Thyroid gland (tissue), 4 donors: Measurements from ENCODE around the gene PRR33. TPM values are rescaled to one million over a fixed set of nuclear protein-coding genes. Genes with fewer than 3 reads are reported as not detected.

ENCODE experiments used
- DNase-seq, 2 donors: peaks; one replicate each; pipeline ENCODE4 v3.0.0-alpha.2; 2019
- H3K27ac ChIP-seq, 3 donors: fragments of 200-600 bp; sonication (generic); 1 replicate in 2 of 3; 2 replicates in 1 of 3; pipeline ENCODE4 v1.5.1; 2016 to 2019; ENCODE audit warnings: mild to moderate bottlenecking in 1 of 3, moderate library complexity in 1 of 3
- H3K27me3 ChIP-seq: fragments of 200-600 bp; sonication (generic); one replicate; pipeline ENCODE4 v1.5.1; 2019
- H3K36me3 ChIP-seq, 2 donors: fragments of 200-600 bp; sonication (generic); one replicate each; pipeline ENCODE4 v1.5.1; 2016 to 2019
- H3K4me1 ChIP-seq, 2 donors: fragments of 200-600 bp; sonication (generic); one replicate each; pipeline ENCODE4 v1.5.1; 2017 to 2019
- H3K4me3 ChIP-seq, 3 donors: fragments of 200-600 bp; sonication (generic); replicated peaks in 1 of 3; 1 replicate in 2 of 3; 2 replicates in 1 of 3; pipeline ENCODE4 v1.5.1; 2016; ENCODE audit warnings: mild to moderate bottlenecking in 1 of 3
- H3K9me3 ChIP-seq: fragments of 200-600 bp; sonication (generic); one replicate; pipeline ENCODE4 v1.5.1; 2017
- CTCF ChIP-seq, 6 experiments: fragments of 200-600 bp in 3 of 6; fragments of 450-650 bp in 3 of 6; sonication (generic) in 3 of 6; IDR thresholded peaks; one replicate each; pipeline ENCODE4 v1.5.1; 2016 to 2019; ENCODE audit warnings: antibody characterized with exemption in 6 of 6, mild to moderate bottlenecking in 2 of 6, inconsistent platforms in 1 of 6, moderate library complexity in 1 of 6
- POLR2A ChIP-seq, 2 donors: fragments of 450-650 bp; IDR thresholded peaks; one replicate each; pipeline ENCODE4 v1.6.1; 2017; ENCODE audit warnings: antibody characterized with exemption in 2 of 2, mild to moderate bottlenecking in 2 of 2, moderate library complexity in 1 of 2
- WGBS, 2 donors: methylation state at CpG; one replicate each; pipeline ENCODE4 v1.1.5; 2017; 5-methylcytosine and 5-hydroxymethylcytosine counted together
- intact Hi-C: fragments of 100-400 bp; cut with DNase I; formaldehyde crosslinking; loops from one replicate; pipeline ENCODE4 v1.15.1; 2023
- total RNA-seq, 4 donors: library from RNA; depleted of rRNA; stranded (reverse); fragments of >200 nt; gene quantifications; one replicate each; pipeline ENCODE4 v1.2.3, GENCODE V29; 2016

The PRR33 gene
- total RNA-seq, 4 donors from 2014 or later, result not detected

- intact Hi-C loops, result no loop called here
- Histone ChIP-seq H3K27ac (no peak overlapping the region), H3K4me3 (no peak overlapping the region), H3K36me3 (no peaks in the 10 kb centered on the region), H3K9me3 (no peaks in the 10 kb centered on the region), H3K27me3 (no peaks in the 10 kb centered on the region), H3K4me1 (no peaks in the 10 kb centered on the region)
- WGBS, 2 donors, result 76 to 77% methylated on average over 17 to 19 of the region's 34 CpGs
- TF ChIP-seq POLR2A (IDR thresholded peaks at IDR 0.05) (no peak), CTCF (IDR thresholded peaks at IDR 0.05) (no peak)
- DNase-seq, result no peak
Measured at GRCh38 chr11:1917523-1918435, 26.1 kb upstream of the PRR33 start.

- Histone ChIP-seq H3K27me3 (no peaks in the 10 kb centered on the region), H3K4me3 (no peak overlapping the region), H3K27ac (no peak overlapping the region), H3K9me3 (no peaks in the 10 kb centered on the region), H3K36me3 (no peaks in the 10 kb centered on the region), H3K4me1 (no peaks in the 10 kb centered on the region)
- DNase-seq, result no peak
- 71 to 80% methylated on average over 4 to 8 of the region's 8 CpGs for whole genome bisulfite sequencing, 2 donors
- intact Hi-C loops, result loop anchor here (1.0 kb wide), 1 partner anchor 24 kb away; no protein-coding TSS in a partner anchor
- TF ChIP-seq CTCF (IDR thresholded peaks at IDR 0.05) (no peak), POLR2A (IDR thresholded peaks at IDR 0.05) (no peak)
Measured at GRCh38 chr11:1916986-1917522, 25.4 kb upstream of the PRR33 start.

GRCh38 chr11:1916132-1916985 is 24.7 kb upstream of the PRR33 start:
- no peak overlapping the region for H3K4me3 ChIP-seq
- WGBS, 2 donors, result 73 to 82% methylated on average over 6 to 8 of the region's 14 CpGs
- intact Hi-C loops, result loop anchor here (1.0 kb wide), 1 partner anchor 23 kb away; no protein-coding TSS in a partner anchor
- H3K27me3 ChIP-seq, result no peaks in the 10 kb centered on the region
- no peak overlapping the region for H3K27ac ChIP-seq
- no peak for DNase-seq
- no peaks in the 10 kb centered on the region for H3K4me1 ChIP-seq
- no peaks in the 10 kb centered on the region for H3K36me3 ChIP-seq
- TF ChIP-seq CTCF (IDR thresholded peaks at IDR 0.05) (no peak), POLR2A (IDR thresholded peaks at IDR 0.05) (no peak)
- H3K9me3 ChIP-seq, result no peaks in the 10 kb centered on the region

GRCh38 chr11:1915795-1916131 is 24.1 kb upstream of the PRR33 start:
- H3K27ac ChIP-seq, result no peak overlapping the region
- no peaks in the 10 kb centered on the region for H3K9me3 ChIP-seq
- no peak overlapping the region for H3K4me3 ChIP-seq
- TF ChIP-seq POLR2A (IDR thresholded peaks at IDR 0.05), result no peak
- no peak for TF ChIP-seq CTCF (IDR thresholded peaks at IDR 0.05)
- no peaks in the 10 kb centered on the region for H3K36me3 ChIP-seq
- intact Hi-C loops, result loop anchor here (1.0 kb wide), 1 partner anchor 22 kb away; no protein-coding TSS in a partner anchor
- 94 to 95% methylated on average over 2 of the region's 2 CpGs for WGBS, 2 donors
- no peaks in the 10 kb centered on the region for H3K27me3 ChIP-seq
- H3K4me1 ChIP-seq, result no peaks in the 10 kb centered on the region
- no peak for DNase-seq
